T47D (cell line): ENCODE data around the gene C4orf36.

Experiments
- DNase-seq, 2 experiments: peaks; one replicate each; pipeline versions ENCODE4 v3.0.0 to v3.0.0-alpha.2; 2011 to 2012; ENCODE audit warnings: low read depth in 1 of 2, low spot score in 1 of 2
- JUND ChIP-seq: IDR thresholded peaks from 2 replicates; pipeline ENCODE4 v1.6.1; 2012; ENCODE audit warnings: low read depth
- in situ Hi-C: cut with HindIII; loops from 2 replicates; pipeline ENCODE4 v1.10.0; 2016; ENCODE audit warnings: low sequenced_read_pairs, low pct_unique_long_range_greater_than_20kb

C4orf36 gene

GRCh38 chr4:86837691-86838503 lies 54.3 kb downstream of the C4orf36 start:
- no peak for TF ChIP-seq JUND
- DNase-seq, result peak in 1 of 2 experiments; percentile 17
- in situ Hi-C loops, result no loop called here

GRCh38 chr4:86835677-86836076 lies 56.5 kb downstream of the C4orf36 start:
- TF ChIP-seq JUND, result no peak
- in situ Hi-C loops, result no loop called here
- DNase-seq, result no peak

- no peak for TF ChIP-seq JUND
- DNase-seq, result no peak
- in situ Hi-C loops, result no loop called here
Measured at GRCh38 chr4:86834901-86835300, 57.3 kb downstream of the C4orf36 start.

- in situ Hi-C loops, result no loop called here
- no peak for DNase-seq
- TF ChIP-seq JUND, result no peak
Measured at GRCh38 chr4:86833615-86834014, 58.6 kb downstream of the C4orf36 start.

- peak in 1 of 2 experiments; percentile 97 for DNase-seq
- TF ChIP-seq JUND, result no peak
- in situ Hi-C loops, result no loop called here
Measured at GRCh38 chr4:86831262-86832130, 60.7 kb downstream of the C4orf36 start.
